HepG2 (cell line): Measurements from ENCODE around the gene LGI2. TPM values are rescaled to one million over a fixed set of nuclear protein-coding genes. Genes with fewer than 3 reads are reported as not detected.
A peak's percentile ranks its signal among the peaks of the same experiment; 100 is the strongest.

ENCODE experiments used
- CBX2 ChIP-seq, 2 experiments: fragments of 200-600 bp in 1 of 2; sonication (generic); formaldehyde crosslinking in 1 of 2; IDR thresholded peaks; 2 replicates each; pipeline versions ENCODE4 v1.7.0 to v1.8.1; 2018 to 2022; ENCODE audit warnings: low read depth in 2 of 2, low read length in 1 of 2, mild to moderate bottlenecking in 1 of 2, missing genetic modification reagents in 1 of 2
- CBX5 ChIP-seq: sonication (generic); formaldehyde crosslinking; IDR thresholded peaks from 2 replicates; pipeline ENCODE4 v1.4.0; 2020; ENCODE audit warnings: missing genetic modification reagents, borderline replicate concordance
- CEBPB ChIP-seq: IDR thresholded peaks from 2 replicates; pipeline ENCODE4 v1.6.1; 2011; ENCODE audit warnings: low read depth, low read length, improper control_type of control experiment, borderline replicate concordance
- FOSL2 ChIP-seq: sonication (generic); formaldehyde crosslinking; IDR thresholded peaks from 2 replicates; pipeline ENCODE4 v1.4.0; 2020; ENCODE audit warnings: missing genetic modification reagents
- HDAC6 ChIP-seq: fragments of 200-600 bp; sonication (generic); IDR thresholded peaks from 2 replicates; pipeline ENCODE4 v1.7.0; 2017; ENCODE audit warnings: mild to moderate bottlenecking, antibody characterized with exemption, low read length, low read depth
- JDP2 ChIP-seq: sonication (generic); formaldehyde crosslinking; IDR thresholded peaks from 2 replicates; pipeline ENCODE4 v1.8.1; 2022; ENCODE audit warnings: missing genetic modification reagents, borderline replicate concordance
- NFE2 ChIP-seq: sonication (generic); formaldehyde crosslinking; IDR thresholded peaks from 2 replicates; pipeline ENCODE4 v1.4.0; 2020; ENCODE audit warnings: missing genetic modification reagents
- PBX2 ChIP-seq: IDR thresholded peaks from 2 replicates; pipeline ENCODE4 v1.6.1; 2016; ENCODE audit warnings: control low read depth
- PPARG ChIP-seq: conservative IDR thresholded peaks from 2 replicates; pipeline ENCODE4 v1.6.1; 2016; ENCODE audit warnings: missing biosample characterization, missing genetic modification reagents
- REPIN1 ChIP-seq: sonication (generic); formaldehyde crosslinking; IDR thresholded peaks from 2 replicates; pipeline ENCODE4 v1.8.0; 2022; ENCODE audit warnings: missing genetic modification reagents, low read depth, mild to moderate bottlenecking, borderline replicate concordance
- REST ChIP-seq, 2 experiments: IDR thresholded peaks; 2 replicates each; pipeline ENCODE4 v1.6.1; 2011 to 2012; ENCODE audit warnings: low read length in 2 of 2, borderline replicate concordance in 1 of 2, low read depth in 1 of 2, mild to moderate bottlenecking in 1 of 2, moderate library complexity in 1 of 2
- SOX13 ChIP-seq, 3 experiments: fragments of 450-650 bp in 1 of 3; sonication (generic) in 1 of 3; formaldehyde crosslinking in 1 of 3; IDR thresholded peaks in 2 of 3; conservative IDR thresholded peaks in 1 of 3; 2 replicates each; pipeline versions ENCODE4 v1.5.0 to v1.6.1; 2016 to 2020; ENCODE audit warnings: antibody characterized with exemption in 1 of 3, mild to moderate bottlenecking in 1 of 3, missing compliant biosample characterization in 1 of 3, missing genetic modification reagents in 1 of 3, moderate library complexity in 1 of 3
- SOX6 ChIP-seq, 2 experiments: fragments of 450-650 bp in 1 of 2; sonication (generic) in 1 of 2; formaldehyde crosslinking in 1 of 2; IDR thresholded peaks; 2 replicates each; pipeline versions ENCODE4 v1.4.0 to v1.6.1; 2017 to 2020; ENCODE audit warnings: antibody characterized with exemption in 1 of 2, mild to moderate bottlenecking in 1 of 2, missing genetic modification reagents in 1 of 2
- STAG1 ChIP-seq: sonication (generic); formaldehyde crosslinking; IDR thresholded peaks from 2 replicates; pipeline ENCODE4 v1.4.0; 2020; ENCODE audit warnings: missing genetic modification reagents
- ZNF124 ChIP-seq: sonication (generic); formaldehyde crosslinking; IDR thresholded peaks from 2 replicates; pipeline ENCODE4 v1.4.0; 2020; ENCODE audit warnings: missing genetic modification reagents
- ZNF207 ChIP-seq: fragments of 450-650 bp; IDR thresholded peaks from 2 replicates; pipeline ENCODE4 v1.6.1; 2016; ENCODE audit warnings: antibody characterized with exemption, borderline replicate concordance
- ZNF282 ChIP-seq: fragments of 450-650 bp; IDR thresholded peaks from 2 replicates; pipeline ENCODE4 v1.6.1; 2018; ENCODE audit not compliant: partially characterized antibody
- ZNF33A ChIP-seq: sonication (generic); formaldehyde crosslinking; IDR thresholded peaks from 2 replicates; pipeline ENCODE4 v1.5.1; 2020; ENCODE audit warnings: missing genetic modification reagents, mild to moderate bottlenecking, moderate library complexity, borderline replicate concordance
- ZNF503 ChIP-seq: sonication (generic); formaldehyde crosslinking; IDR thresholded peaks from 2 replicates; pipeline ENCODE4 v1.4.0; 2020; ENCODE audit warnings: missing genetic modification reagents
- ZNF644 ChIP-seq: IDR thresholded peaks from 2 replicates; pipeline ENCODE4 v1.6.1; 2016; ENCODE audit warnings: low read depth
- ZSCAN25 ChIP-seq: sonication (generic); formaldehyde crosslinking; IDR thresholded peaks from 2 replicates; pipeline ENCODE4 v1.8.0; 2022; ENCODE audit warnings: mild to moderate bottlenecking, missing genetic modification reagents
- polyA plus RNA-seq, 8 experiments: library from polyadenylated mRNA; depleted of rRNA in 3 of 8; stranded (reverse) in 7 of 8; unstranded in 1 of 8; fragments of >200 nt; fragmentation: Illumina TruSeq in 4 of 8; extraction: Trizol in 4 of 8; gene quantifications; 2 replicates each; pipeline versions ENCODE4 v1.2.1 to v1.2.3, GENCODE V29; 2011 to 2016; ENCODE audit warnings: low read depth in 4 of 8, missing spikeins in 1 of 8, mixed read lengths in 1 of 8; ENCODE audit not compliant: insufficient read depth in 1 of 8
- total RNA-seq, 5 experiments: library from RNA; depleted of rRNA; stranded (reverse); fragments of >200 nt; fragmentation: Illumina TruSeq; extraction: Trizol; gene quantifications; 2 replicates each; pipeline ENCODE4 v1.2.3, GENCODE V29; 2016; ENCODE audit warnings: low read depth in 1 of 5

Gene LGI2
- total and polyA plus RNA-seq, 2 of the 13 experiments (the other 11 are each of a cell fraction or from before 2014, with no cell fraction given) = not detected

- TF ChIP-seq REST (IDR thresholded peaks at IDR 0.05; ENCODE audit: borderline replicate concordance in 1 of 2, low read depth in 1 of 2, low read length in 2 of 2) (no peak), ZNF282 (no peak), JDP2 (CRISPR knock-in tag) (no peak), ZNF503 (CRISPR knock-in tag) (no peak), ZNF33A (no peak), ZNF207 (no peak), ZNF644 (CRISPR knock-in tag) (0 out of 2 replicates have a peak, but pooled peaks have one; percentile 29), ZSCAN25 (no peak), SOX6 (IDR thresholded peaks at IDR 0.05) (no peak), SOX6 (CRISPR knock-in tag; IDR thresholded peaks at IDR 0.05) (peak; percentile 37; the same call in 1 of the 2 replicates), ZNF124 (no peak), STAG1 (CRISPR knock-in tag) (no peak), CBX5 (CRISPR knock-in tag) (peak; percentile 54; the same call in 1 of the 2 replicates), CBX2 (IDR thresholded peaks at IDR 0.05; ENCODE audit: low read depth, low read length) (no peak), CBX2 (CRISPR knock-in tag; IDR thresholded peaks at IDR 0.05; ENCODE audit: low read depth) (no peak), REPIN1 (CRISPR knock-in tag) (no peak), PBX2 (CRISPR knock-in tag) (no peak), NFE2 (CRISPR knock-in tag) (peak; percentile 90), FOSL2 (CRISPR knock-in tag) (peak; percentile 68), SOX13 (IDR thresholded peaks at IDR 0.05) (no peak), SOX13 (CRISPR knock-in tag; conservative IDR thresholded peaks at IDR 0.05 in 1 of 2, IDR thresholded peaks at IDR 0.05 in 1 of 2) (peak in 1 of 2 experiments; percentile 53; a peak in 1 of 4 replicates), CEBPB (peak; percentile 18; the same call in 1 of the 2 replicates), HDAC6 (no peak), PPARG (CRISPR knock-in tag) (no peak)
Measured at GRCh38 chr4:24971192-24971591, 59.6 kb downstream of the LGI2 start (continued).
